Stimulated activated CD4-positive, alpha-beta T cell treated with anti-CD3 and anti-CD28 coated beads, Interleukin-1b, Interleukin-23, amount 100 ng/mL, for 24 hours (primary cell): Measurements from ENCODE around the gene CCDC88C.

Experiments used
- DNase-seq, 4 experiments: peaks; one replicate each; pipeline ENCODE4 v3.0.0-alpha.2; 2020; ENCODE audit warnings: low read depth in 4 of 4, low spot score in 1 of 4

Gene CCDC88C

DNA sequence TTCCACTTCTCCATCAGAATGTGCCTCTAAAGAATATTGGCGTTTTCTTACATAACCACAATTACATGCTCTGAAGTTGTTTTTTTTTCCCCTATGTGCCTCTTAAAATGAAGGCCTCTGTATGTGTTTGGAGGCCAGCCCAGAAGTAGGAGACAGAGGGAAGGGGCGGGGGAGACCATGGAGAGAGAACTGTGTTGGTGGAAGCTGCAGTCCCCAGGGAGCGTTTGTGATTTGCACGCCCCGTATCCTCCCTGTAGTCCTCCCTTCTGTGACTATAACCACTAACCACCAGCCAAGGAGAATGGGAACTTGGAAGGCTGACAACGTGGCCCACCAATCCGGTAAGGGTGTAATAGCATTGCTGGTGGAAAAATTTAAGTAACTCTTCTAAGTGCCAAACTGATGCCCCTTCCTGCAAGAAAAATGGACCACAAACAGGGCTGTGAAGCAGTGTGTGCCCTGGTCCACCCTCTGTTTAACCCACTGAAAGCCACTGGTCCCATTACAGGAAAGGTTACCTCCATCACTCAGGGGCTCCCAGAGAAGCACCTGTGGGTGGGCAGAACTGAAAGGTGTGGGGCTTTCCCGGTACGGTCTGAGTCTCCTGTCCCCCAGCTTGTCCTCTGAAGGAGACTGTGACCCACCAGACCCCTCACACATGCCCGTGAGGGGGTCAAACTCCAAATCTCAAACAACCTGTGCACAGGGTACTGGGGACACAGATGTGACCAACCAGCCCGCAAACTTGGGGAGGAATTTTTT lies 36.8 kb downstream of the CCDC88C start:
- no peak for DNase-seq

DNA sequence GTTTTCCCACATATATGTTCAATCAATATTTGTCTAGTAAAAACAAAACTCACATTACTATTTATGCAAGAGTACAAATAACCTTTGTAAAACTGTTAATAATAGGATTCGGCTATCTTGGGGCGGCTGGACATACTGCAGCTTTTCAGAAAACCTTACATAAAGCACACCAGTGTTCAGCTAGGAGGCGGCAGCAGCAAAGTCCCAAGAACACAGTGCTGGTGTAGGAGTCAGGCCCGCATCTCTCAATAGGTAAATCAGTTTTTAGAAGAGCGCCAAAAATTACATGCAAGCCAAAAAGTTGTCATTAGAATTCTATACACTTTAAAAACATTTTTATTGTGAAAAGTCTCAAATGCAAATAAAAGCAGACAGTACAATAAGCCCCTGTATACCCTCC lies 37.5 kb downstream of the CCDC88C start:
- no peak for DNase-seq

DNA sequence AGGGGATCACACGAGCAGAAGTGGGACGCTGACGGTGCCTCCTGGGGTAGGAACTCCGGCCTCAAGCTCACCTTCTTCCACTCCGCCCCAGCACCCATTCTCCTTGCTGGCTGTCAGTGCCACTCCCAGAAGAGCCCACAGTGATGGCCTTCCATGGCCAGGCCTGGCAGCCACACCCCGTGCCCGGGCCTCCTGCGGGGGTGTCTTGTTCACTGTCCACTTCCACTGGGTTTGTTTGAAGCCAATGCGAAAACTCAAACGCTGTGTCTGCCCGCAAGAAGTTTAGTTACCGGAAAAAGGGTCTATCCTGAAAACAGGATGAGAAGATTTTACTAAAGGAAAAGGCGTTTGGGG lies 38.1 kb downstream of the CCDC88C start:
- DNase-seq, result no peak

DNA sequence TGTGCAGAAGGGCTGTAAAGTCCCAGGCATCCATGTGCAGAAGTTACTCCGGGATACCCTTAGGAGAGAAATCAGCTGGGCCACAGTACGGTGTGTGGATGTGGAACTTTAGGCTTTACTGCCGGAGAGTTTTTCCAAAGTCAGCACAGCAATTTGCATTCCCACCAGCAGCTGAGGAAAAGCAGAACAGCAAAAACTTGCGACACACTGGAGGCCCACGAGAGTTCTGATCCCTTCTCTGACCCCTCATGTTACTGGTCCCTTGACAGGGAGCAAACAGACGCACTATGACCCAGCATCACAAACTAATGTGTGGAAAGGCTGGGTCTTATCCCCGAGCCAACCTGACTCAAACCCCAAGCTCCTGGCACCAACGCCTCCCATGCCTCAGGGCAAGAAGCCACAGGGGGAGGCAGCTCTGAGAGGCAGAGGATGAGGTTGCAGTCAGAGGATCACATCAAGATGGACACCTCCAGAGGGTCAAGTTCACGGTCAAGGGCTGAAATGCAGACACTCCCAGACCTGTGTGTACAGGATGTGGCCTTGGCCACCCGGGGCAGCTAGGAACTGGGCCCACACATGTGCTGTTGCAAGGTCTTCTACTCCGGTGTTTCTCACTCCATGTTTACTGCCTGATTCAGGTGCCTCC lies 38.6 kb downstream of the CCDC88C start:
- DNase-seq, result no peak

DNA sequence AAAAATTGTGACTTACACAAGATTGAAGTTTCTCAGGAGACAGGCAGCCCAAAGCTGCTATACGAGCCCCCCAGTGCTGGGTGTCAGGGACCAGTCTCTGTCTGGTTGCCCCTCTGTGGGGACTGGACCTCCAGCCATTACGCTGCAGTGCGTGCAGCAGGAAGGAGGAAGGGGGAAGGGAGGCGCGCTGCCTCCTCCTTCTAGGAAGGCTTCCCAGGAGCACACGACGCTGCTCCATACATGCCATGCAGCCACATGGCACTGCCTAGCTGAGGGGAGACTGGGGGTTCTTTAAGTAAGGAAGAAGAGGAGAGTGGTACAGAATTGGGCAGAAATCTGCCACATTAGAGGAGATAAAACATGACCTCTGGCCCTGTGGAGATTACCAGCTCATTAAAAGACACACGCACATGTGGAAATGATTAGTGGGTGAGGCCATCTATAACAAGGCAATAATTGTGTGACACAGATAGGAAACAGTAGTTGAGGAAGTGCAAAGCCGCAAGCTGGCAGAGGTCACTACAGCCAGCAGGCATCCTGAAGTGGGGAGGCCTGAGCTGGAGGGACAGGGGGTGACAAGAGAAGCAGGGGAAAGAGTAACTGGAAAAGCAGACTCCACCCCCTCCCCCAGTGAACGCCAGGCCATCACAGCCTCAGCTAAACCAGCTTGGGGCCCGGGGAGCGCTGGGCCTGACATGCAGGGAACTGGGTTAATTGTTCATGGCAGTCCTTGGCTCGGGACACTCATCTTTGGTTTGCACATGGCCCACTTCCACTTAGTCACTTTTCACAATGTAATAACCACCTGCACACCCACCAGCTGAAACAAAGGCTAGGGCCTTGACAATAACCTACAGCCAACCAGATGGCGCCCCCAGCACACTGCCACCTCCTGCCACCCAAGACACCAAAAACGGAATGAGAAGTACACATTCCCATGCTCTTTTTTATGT lies 39.6 kb downstream of the CCDC88C start:
- DNase-seq, result peak in 1 of 4 experiments; percentile 38

DNA sequence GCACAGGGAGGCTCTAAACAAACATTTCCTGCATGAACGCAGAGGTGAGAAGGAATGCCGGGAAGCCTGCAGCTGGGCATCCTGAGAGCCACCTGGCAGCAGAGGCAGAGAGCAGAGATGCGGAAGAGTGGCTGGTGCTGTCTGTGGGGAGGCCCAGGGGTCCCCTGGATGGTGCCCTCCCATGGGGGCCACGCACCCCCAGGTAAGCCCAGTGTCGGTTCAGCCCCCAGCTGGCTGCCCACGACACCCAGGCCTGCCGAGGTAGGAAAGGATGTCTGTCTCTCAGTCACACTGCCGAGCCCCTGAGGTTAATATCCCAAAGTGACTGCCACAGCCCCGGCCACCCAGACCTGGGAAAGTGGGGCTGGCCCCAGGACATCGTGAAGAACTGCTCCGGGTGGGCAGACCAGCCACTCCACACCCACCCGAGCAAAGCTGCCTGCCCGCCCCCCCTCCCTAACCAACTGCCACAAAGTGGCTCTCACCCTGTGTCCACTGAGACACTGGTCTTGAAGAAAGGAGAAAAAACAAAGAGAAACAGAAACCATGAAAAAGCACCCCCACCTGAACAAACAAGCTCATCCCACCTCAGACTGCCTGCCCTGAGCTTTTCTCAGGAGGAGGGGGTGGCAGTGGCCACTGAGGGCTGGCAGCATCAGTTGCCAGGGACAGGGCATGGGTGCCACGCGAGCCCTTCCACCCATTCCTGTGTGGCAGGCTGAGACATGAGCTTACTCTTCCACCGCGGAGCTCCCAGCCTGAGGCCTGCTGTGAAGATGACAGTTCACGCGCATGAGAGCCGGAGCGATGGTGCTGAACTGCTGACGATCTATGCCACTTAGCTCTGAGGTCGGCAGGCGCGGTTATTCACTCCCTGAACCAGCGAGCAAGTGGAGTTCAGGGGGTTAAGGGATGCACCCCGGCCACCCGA lies 40.8 kb downstream of the CCDC88C start:
- no peak for DNase-seq

DNA sequence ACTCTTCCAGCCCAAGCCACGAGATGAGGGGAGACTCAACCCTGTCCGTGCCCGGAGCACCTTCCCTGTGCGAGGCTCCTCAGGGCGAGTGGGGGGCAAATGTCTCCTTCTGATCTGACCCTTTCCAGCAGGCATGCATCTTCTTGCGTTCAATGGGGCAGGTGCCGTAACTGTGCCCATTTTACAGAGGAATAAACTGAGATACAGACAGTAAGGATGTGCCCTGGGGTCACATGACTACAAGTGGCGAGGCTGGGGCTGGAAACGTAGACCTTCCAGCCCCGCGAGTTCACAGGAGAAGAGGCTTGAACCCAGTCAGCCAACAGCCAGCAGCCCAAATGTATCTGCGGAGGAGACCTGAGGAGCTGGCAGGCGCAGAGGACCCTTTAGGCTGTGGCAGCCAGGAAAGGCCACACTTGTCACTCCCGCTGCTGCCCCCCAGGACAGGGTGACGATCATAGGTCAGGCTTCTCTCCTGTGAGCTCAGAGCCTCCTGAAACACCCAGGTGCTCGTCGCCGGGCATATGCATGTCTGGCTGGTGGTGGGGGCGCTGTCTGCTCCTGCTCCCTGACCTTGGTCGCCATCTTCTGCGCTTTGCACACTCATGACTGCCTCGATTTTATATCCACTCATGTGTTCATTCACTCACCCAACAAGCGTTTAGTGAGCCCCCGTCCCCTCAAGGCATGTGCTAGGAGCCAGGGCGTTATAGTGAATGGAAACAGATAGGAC lies 41.7 kb downstream of the CCDC88C start:
- DNase-seq, result no peak

DNA sequence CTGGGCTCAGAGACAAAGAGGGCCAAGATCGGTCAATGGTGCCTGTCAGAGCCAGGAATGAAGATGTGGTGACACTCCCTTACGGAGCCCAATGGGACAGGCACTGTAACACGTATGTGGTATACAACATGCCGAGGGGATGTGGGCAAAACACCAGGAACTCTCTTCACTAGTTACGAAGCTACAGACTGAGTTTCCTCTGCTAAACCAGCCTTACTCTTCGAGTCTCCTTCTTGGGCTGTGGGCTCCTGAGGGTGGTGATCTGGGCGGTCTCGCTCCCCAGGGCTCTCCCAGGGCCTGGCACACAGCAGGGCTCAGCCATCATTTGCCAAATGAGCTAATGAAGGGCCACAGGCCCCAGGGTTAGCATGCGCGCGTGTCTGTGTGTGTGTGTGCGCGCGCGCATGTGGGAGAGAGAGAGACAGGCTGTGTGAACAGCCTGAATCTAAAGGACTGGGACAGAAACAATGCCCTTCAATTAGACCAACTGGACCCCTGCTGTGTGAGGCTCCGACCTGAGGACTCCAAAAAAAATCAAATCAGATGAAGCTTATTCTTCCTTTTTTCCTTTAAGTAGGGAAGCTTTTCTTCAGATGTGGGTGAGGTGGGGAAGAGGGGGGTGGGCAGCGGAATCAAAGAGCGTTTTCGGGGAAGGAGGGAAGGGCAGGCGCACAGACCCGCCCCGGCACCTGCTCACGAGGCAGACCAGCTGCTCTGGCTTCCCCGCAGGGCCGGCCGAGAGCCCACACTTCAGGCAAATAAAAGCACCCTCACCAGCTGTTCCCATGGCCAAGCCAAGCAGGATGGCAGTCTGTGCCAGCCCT lies 42.5 kb downstream of the CCDC88C start:
- DNase-seq, result no peak

DNA sequence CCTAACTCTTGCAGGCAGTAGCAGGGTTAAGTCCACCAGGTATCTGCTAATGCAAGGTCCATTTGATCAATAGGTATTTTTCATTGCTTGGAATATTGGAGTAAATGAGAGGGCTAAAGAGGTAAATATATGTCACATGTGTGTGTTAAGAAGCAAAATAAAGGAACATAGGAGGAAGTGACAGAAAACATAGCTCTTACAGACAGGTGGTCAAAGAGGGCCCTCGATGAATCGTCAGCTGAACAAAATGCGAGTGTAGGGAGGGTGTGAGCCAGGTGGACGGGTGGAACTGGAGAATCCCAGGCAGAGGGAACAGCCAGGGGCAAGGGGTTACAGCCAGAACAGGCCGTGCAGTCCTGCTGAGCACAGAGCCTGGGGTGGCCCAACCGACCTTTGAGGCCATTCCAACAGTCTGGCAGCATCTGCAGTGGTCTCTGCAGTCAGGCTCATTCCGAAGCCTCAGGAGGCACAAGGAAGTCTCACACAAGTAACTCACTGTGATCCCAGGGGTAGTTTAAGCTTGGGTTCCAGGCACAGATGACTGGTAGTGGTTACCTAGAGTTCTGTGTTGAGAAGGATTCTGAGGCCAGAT lies 43.2 kb downstream of the CCDC88C start:
- no peak for DNase-seq

DNA sequence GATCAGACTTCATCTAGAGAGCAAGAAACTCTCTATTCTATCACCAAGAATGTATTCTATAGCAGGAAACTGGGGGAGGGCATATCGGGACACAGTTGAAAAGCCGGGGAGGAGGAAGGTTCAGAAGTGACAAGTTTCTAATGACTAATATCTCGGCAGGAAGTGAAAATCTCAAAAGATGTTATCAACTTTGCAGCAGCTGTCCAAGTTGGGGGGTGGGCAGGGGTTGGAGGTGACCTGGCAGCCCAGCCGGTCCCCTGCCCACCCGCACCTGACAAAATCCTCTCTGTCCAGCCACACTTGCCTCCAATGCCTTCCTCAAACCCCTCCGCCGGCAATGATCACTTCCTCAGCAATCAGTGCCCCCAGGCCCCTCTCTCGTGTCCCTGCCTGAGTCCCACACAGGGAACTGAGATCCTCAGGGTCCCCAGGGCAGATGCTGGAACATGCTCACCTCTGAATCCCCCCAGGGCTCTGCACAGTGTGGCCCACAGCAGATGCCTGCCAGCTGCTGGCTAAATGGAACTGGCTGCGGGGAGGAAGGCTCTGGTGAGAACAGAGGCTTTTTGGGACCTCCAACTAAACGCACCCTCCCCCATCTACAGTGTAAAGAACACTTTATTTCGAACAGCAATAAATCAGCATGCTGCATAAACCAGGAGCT lies 43.9 kb downstream of the CCDC88C start:
- peak in 1 of 4 experiments; percentile 51 for DNase-seq

DNA sequence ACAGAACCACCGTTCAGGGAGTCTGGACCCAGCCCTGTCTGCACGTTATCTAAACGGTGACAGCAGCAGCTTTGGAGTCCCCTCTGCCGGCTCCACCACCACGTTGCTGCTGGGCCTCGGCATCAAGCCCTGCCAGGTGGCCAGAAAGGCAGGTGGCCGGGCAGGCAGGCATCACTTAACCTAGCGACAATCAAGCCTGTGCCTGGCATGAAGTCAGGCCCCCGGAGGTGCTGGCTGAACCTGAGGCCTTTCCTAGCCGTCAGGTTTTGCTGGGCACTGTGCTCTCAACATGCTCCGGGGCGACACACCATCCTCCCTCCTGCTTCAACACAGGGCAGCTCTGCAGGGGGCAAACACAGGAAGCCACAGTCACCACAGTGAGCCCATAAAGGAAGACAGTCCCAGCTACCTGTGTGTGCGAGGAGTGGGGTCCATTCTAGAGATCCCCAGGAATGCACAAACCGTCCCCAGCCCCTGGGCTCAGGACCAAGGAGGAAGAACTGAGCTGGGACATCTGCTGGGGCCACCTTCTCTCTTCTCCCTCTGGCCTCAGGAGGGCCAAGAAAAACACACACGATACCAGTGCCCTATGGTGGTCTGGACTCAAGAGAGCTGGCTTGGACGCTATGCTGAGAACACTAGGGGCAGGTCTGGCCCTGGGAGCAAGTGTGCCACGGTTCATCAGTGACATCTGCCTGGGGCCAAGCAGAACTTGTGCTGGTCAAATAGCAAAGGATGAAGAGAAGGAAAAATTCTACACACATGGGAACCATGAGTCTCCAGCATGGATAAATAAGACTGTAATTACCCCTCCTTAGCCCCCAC lies 44.7 kb downstream of the CCDC88C start:
- DNase-seq, result no peak

DNA sequence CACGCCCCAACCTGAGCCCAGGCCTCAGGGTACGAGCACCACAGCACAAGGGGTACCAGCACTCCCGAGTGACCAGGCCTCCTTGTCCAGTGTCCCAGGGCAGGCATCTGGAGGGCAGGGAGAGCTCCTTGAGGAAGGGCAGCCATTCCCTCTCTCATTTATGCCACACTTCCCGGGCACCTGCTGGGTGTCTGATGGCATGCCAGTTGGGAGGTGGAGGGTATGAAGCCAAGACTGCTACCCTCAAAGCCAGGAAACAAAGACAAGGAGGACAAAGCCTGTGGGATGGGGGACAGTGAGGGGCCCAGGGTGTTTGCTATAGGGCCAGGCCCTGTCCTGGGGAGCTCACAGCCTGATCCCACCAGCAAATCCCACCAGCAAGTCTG lies 45.6 kb downstream of the CCDC88C start:
- no peak for DNase-seq

DNA sequence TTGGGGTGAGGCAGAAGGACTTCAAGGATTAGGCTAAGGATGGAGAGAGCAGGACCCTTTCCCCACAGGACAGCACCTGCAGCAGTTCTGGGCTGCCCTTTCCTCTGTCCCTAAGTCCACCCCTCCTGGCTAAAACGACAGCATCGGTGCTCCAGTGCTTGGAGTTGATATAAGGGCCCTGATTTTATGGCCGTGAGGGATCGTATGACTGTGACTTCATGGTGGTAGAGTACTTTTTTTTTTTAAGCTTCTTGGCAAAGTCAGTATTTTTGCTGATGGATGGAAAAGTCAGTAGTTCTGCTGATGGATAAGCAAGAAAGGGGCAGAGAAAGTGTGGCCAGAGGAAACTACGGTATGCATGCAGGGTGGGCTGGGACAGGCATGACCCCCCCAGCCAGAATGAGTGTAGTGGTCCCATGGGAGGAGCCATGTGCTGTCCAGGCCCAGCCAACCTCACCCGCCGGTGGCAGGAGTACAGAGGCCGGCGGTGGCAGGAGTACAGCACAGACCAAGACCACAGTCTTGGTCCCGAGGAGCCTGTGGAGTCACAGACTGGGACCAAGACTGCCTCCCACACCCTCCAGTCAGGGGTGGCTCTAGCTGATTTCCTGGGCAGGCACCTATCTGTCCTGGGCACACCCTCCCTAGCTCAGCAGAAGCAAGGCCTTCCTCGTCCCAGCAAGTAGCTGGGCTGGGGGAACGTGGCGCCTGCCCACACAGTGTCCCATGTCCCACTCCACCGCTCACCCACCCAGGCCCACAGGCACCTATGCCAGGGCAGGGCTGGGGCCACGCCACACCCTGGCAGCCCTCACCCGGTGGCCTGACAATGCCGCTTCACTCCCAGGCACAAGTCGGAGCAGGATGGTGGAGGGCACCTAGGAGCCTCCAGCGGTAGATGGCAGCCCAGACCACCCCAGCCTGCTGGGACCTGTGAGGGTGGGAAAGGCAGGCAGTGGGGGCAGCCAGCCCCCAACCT lies 46.3 kb downstream of the CCDC88C start:
- DNase-seq, result no peak

DNA sequence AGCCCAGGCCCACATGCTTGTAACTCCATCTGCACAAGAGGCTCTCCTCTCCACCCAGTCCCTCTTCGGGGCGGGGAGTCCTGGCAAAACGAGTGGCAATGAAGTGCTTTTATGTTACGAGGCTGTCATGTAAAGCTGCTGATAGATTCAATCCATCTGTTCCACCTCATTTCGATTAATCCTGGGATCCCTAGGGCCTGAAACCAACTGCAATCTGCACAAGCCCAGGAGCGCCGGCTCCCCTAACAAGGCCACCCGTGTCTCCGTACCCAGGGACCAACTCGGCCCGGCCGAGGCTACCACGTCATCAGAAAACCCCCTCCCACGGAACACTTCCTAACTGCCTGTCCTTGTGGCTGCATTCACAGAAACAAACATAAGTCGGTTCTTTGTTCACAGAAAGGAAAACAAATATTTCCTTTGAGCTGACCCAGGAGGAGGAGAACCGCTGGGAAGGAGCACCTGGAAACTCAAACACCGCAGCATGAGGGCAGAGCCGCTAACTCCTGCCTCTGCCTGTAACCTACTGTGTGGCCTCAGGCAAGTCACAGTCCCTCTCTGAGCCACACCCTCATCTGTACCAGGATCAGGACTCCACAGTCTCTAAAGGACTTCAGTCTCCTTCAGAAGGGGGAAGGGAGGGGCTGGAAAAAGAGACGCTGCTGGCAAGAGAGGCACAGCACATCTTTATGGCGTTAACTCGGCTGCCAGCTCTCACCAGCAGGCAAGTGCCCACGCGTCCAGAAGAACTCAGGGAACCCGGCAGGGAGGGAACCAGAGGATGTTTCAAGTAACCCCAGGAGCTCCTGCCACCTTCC lies 47.8 kb downstream of the CCDC88C start:
- no peak for DNase-seq

DNA sequence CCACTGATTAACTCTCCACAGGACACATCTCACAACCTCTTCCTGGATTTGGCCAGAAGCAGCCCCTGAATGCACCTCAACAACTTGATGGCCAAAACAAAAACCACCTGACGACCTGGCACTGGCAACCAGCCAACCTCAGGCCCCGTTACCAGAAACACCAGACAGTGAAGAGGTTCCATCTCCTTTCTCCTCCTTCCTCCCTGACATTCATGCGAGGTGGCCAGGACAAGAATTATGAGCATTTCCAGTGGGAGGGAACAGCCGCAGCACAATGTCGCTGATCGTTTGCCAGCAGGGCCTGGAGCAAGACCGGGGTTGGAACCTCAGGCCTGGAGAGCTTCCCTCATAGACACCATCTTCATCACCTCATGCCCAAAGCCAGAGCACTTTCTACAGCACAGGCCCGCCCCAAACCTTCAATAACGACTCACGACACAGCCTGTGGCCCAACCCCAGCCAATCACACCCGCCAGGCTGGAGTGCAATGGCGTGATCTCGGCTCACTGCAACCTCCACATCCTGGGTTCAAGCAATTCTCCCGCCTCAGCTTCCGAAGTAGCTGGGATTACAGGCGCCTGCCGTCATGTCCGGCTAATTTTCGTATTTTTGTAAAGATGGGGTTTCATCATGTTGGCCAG lies 48.7 kb downstream of the CCDC88C start:
- no peak for DNase-seq
